Measurements from ENCODE around the gene ZFYVE28. TPM values are rescaled to one million over a fixed set of nuclear protein-coding genes. Genes with fewer than 3 reads are reported as not detected.

Gene ZFYVE28
- total and polyA plus RNA-seq, 10 of the 15 experiments (the other 5 are each of a cell fraction or from before 2014, with no cell fraction given), result 0.06 to 1.9 (median 0.22) TPM; not detected in 1

- no peak for TF ChIP-seq WRNIP1 (IDR thresholded peaks at IDR 0.05; ENCODE audit: borderline replicate concordance, low read depth, low read length)
- TF ChIP-seq SKIL (IDR thresholded peaks at IDR 0.05; ENCODE audit: low read depth, poor library complexity, severe bottlenecking), result no peak
- TF ChIP-seq ZNF592 (IDR thresholded peaks at IDR 0.05), result no peak
- TF ChIP-seq TCF12 (IDR thresholded peaks at IDR 0.05; ENCODE audit: low read depth, low read length), result no peak
- 0 out of 2 replicates have a peak, but pooled peaks have one; percentile 69 for TF ChIP-seq STAT1 (conservative IDR thresholded peaks at IDR 0.05)
- TF ChIP-seq, protein P1, sequence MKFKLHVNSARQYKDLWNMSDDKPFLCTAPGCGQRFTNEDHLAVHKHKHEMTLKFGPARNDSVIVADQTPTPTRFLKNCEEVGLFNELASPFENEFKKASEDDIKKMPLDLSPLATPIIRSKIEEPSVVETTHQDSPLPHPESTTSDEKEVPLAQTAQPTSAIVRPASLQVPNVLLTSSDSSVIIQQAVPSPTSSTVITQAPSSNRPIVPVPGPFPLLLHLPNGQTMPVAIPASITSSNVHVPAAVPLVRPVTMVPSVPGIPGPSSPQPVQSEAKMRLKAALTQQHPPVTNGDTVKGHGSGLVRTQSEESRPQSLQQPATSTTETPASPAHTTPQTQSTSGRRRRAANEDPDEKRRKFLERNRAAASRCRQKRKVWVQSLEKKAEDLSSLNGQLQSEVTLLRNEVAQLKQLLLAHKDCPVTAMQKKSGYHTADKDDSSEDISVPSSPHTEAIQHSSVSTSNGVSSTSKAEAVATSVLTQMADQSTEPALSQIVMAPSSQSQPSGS (IDR thresholded peaks at IDR 0.05; ENCODE audit: low read length), result no peak
- TF ChIP-seq CBFB (IDR thresholded peaks at IDR 0.05; ENCODE audit: low read depth), result no peak
- TF ChIP-seq ZNF622 (IDR thresholded peaks at IDR 0.05), result no peak
- TF ChIP-seq, protein P2, sequence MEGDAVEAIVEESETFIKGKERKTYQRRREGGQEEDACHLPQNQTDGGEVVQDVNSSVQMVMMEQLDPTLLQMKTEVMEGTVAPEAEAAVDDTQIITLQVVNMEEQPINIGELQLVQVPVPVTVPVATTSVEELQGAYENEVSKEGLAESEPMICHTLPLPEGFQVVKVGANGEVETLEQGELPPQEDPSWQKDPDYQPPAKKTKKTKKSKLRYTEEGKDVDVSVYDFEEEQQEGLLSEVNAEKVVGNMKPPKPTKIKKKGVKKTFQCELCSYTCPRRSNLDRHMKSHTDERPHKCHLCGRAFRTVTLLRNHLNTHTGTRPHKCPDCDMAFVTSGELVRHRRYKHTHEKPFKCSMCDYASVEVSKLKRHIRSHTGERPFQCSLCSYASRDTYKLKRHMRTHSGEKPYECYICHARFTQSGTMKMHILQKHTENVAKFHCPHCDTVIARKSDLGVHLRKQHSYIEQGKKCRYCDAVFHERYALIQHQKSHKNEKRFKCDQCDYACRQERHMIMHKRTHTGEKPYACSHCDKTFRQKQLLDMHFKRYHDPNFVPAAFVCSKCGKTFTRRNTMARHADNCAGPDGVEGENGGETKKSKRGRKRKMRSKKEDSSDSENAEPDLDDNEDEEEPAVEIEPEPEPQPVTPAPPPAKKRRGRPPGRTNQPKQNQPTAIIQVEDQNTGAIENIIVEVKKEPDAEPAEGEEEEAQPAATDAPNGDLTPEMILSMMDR (IDR thresholded peaks at IDR 0.05 in 2 of 3, conservative IDR thresholded peaks at IDR 0.05 in 1 of 3; ENCODE audit: control insufficient read depth in 2 of 3, extremely low read depth in 1 of 3, insufficient read depth in 1 of 3, low read depth in 3 of 3, low read length in 3 of 3), result no peak
- no peak for TF ChIP-seq SMAD1 (IDR thresholded peaks at IDR 0.05; ENCODE audit: low read depth, partially characterized antibody)
- no peak for TF ChIP-seq MEF2B (IDR thresholded peaks at IDR 0.05; ENCODE audit: partially characterized antibody, poor library complexity, severe bottlenecking)
- no peak for TF ChIP-seq MYB (IDR thresholded peaks at IDR 0.05; ENCODE audit: borderline replicate concordance, low read depth, low read length)
- TF ChIP-seq IKZF2 (IDR thresholded peaks at IDR 0.05), result no peak
- TF ChIP-seq JUND (IDR thresholded peaks at IDR 0.05; ENCODE audit: low read depth, low read length), result no peak
- TF ChIP-seq RCOR1 (conservative IDR thresholded peaks at IDR 0.05; ENCODE audit: low read depth, low read length), result no peak
- no peak for TF ChIP-seq RBBP5 (conservative IDR thresholded peaks at IDR 0.05)
- no peak; the same call in 1 of the 2 replicates for TF ChIP-seq PML (IDR thresholded peaks at IDR 0.05; ENCODE audit: low read length)
- peak; percentile 84; the same call in 1 of the 2 replicates for TF ChIP-seq GATAD2B (conservative IDR thresholded peaks at IDR 0.05; ENCODE audit: low read depth)
- TF ChIP-seq RB1 (IDR thresholded peaks at IDR 0.05; ENCODE audit: borderline replicate concordance), result peak; percentile 34; the same call in 1 of the 2 replicates
Observed at GRCh38 chr4:2262145-2262943, 156.1 kb downstream of the ZFYVE28 start (continued).

All from GM12878 (cell line).